ENCODE results near the gene NYNRIN. TPM values are rescaled to one million over a fixed set of nuclear protein-coding genes. Genes with fewer than 3 reads are reported as not detected.

Gene NYNRIN
- polyA plus RNA-seq, 4 donors: 45.3 to 48.0 (median 47.7) TPM

DNA sequence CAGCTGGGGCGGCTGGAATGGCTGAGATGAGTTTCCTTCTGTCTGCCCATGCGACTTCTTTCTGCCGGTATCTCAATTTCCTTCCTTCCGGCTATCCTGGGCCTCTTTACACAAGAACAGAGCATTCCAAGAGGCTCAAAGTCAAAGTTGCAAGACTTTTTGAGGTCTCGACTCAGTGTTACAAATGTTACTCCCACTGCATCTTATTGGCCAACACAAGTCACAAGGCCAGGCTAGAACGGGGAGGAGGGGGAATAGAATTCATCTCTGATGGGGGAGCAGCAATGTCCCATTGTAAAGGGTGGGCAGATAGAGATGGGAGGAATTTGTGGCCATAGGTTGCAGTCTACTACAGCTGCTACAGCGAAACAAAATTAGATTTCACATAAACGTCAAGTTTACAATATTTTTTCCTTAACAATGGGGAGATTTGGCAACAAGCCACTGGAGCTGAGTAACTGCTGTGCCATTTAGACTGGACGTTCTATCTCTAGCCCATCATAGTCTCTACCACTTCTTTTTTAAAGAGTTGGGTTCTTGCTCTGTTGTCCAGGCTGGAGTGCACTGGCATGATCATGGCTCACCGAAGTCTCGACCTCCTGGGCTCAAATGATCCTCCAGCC, 9.5 kb upstream of the NYNRIN start:
- DNase-seq (ENCODE audit: low read depth in 4 of 4, low spot score in 3 of 4): no peak

DNA sequence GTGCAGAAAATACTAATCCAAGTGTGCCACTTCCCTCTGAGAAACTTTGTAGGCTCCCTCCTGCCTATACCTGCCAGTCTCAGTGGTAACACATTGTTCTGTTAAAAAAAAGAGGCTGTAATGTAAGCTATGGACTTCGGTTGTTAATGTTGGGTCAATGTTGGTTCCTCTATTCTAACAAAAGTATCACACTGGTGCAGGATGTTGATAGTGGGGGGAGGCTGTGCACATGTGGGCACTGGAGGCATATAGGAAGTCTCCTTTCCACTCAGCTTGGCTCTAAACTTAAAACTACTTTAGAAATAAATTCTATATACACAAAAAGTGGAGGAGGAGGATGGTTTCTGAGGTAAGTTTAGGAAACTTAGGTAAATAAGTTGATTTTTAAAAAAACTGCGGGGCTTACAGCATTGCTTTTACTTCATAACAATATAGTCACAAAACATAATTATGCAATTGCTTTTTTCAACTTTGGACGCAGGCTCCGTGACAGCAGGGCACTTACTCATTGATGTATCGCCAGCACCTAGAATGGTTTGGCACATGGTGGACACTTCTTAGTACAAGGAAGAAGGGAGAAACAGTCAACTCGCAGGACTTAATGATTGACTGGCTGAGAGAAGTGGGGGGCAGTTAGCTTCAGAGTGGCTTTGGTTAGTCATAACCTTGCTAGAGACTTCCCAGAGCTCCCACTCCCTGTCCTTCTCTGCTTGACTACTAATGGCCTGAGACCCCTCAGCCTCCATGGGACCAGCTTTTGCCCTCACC, 7.9 kb upstream of the NYNRIN start:
- no peak for DNase-seq (ENCODE audit: low read depth in 4 of 4, low spot score in 3 of 4)

DNA sequence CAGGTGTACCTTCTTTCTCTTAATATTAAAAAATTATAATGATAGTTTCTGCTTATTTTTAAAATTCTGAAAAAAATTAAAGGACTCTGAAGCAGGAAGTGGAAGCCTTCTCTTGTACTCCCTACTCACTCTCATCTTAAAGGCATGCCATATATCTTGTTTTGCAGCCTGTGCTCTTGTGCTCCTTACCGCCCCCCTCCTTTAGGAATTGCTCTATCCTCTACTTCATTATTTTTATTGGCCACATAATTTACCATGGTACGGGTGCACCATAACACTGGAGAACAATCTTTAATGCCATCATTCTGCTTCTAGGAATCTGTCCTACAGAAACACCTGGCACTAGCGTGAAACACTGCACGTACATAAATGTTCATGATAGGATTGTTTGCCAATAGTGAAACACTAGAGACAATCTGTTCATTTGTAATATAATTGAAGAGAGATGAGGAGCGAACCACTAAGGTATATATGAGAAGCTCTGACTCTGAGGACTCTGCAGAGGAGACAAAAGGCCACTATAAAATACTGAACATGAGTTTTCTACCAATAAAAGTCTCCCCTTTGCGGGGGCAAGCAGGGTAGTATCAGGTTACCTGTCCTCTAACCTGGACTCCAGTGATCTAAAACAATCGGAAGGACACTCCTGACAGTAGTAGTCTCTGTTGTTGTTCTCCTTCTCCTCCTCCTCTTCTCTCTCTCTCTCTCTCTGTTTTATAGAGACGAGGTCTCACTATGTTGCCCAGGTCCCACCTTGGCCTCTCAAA, 6.3 kb upstream of the NYNRIN start:
- DNase-seq (ENCODE audit: low read depth in 4 of 4, low spot score in 3 of 4): no peak

DNA sequence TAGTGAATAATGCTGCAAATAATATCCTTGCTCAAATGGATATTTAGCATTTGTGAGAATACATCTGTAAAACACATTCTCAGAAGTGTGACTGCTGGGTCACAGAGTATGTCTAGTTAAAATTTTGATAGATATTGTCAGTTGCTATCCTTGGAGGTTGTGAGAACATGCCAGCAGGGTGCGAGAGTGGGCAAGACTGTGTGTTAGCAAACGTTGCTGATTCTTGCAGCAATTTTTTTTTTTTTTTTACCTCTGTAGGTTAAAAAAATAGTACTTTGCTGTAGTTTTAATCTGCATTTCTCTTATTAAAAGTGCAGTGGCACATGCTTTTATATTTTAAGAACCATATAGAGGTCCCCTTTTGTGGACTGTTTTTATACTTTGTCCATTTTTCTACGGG, 4.5 kb upstream of the NYNRIN start:
- no peak for DNase-seq (ENCODE audit: low read depth in 4 of 4, low spot score in 3 of 4)

DNA sequence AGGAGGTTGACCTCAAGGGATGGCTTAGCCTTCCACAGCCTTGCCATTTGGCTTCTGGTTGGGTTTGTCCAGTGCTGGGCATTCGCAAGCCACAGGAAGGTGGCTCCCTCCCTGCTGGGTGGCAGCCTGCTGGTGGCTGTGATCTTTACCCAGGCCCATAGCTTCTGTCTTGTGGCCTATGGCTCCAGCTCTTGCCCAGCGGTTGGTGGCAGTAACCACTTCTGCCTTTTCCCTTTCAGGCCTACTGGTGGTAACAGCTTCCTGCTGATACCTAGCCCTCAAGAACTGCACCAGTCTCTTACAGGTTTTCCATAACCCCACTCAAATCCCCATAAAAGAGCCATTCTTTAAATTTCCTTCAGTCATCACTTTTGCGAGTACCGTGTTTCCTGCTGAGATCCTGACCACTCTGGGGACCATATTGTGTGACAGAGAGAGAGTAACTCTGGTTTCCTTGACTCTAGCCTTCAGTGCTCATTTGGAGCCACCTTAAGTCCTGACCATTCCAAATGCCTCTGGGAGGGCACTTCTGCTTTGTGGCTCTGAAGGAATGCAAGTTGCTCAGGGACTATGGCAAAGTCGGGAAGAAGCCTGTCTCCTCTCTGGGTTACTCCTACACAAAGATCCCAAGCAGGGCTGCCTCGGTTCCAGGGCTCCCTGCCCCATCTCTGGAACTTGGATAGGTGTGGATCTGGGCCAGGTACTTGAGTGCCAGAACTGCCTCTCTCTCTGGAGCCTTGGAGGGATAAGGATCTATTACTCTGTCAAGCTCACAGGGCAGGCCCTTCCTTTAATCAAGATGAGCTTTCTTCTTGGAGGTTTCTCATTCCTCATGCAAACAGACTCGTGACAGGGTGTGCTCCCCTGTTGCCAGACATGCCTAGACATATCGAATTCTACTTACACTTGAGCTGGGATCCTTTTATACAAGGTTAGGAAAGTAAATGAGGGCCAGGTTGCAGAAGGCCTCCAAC, 2.9 kb upstream of the NYNRIN start:
- DNase-seq (ENCODE audit: low read depth in 4 of 4, low spot score in 3 of 4): no peak

DNA sequence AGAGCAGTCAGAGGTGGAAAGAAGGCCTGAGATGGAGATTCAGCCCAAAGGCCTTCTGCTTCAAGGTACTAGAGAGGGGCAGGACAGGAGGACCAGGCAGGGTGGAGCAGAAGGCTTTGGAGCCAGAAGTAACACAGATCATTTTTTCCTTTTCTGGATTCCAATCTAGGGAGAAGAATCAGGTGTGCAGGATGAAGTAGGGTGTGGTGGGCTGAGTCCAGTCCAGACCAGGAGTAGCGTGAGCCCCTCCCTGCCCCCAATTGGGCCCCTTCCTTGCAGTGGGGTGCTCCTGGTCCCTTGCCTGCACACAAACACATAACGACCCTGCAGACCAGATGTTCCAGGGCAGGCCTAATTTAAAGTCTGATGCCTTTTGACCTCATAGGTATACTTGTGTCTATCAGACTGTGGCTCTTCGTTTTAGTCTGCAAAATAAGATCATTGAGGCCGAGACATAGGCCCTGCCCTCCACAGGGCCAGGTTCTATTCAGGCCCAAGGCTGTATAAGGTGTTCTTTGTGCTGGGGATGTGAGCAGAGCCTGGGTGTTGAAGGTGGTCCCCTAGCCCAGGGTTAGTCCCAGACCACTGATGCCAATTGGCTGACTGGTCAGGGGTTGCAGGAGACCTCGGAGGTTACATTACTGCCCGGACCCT, 1.0 kb upstream of the NYNRIN start:
- DNase-seq (ENCODE audit: low read depth in 4 of 4, low spot score in 3 of 4): no peak

DNA sequence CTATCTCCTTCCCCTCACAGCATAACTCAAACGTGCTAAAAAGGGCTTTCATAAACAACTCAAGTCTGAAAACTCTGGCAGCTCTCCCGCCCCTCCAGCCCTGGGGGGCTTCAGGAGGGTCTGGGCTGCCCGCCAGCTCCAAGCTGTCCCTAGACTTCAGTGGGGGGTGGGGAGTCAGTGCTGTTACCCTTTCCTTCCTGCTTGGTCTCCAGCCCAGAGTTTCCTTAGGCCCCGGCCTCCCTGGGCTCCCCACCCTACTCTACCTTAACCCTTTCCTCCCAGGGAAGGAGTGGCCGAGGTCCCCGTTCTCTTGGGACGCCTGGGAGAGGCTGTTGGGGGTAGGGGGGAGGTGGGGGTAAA, 530 bp upstream of the NYNRIN start:
- peak; percentile 68 to 78 (median 75) for DNase-seq (ENCODE audit: low read depth in 4 of 4, low spot score in 3 of 4)

DNA sequence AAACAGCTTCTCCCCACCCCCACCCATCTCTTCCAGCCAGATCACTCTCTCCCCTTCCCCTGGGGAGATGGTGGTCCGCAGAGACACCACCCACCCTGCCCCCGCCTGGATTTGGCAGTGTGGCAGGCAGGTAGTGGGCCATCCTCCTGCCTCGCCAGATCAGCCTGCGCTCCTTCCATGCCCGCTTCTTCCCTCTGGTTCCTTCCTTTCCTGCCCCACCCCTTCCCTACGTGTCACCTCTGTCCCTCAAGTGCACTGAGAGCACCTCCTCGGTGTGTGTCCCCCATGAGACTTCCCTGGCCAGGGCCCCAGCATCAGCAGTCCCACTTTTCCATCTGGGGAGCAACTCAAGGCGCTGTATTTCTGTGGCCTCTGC, 632 bp downstream of the NYNRIN start:
- no peak for DNase-seq (ENCODE audit: low read depth in 4 of 4, low spot score in 3 of 4)

DNA sequence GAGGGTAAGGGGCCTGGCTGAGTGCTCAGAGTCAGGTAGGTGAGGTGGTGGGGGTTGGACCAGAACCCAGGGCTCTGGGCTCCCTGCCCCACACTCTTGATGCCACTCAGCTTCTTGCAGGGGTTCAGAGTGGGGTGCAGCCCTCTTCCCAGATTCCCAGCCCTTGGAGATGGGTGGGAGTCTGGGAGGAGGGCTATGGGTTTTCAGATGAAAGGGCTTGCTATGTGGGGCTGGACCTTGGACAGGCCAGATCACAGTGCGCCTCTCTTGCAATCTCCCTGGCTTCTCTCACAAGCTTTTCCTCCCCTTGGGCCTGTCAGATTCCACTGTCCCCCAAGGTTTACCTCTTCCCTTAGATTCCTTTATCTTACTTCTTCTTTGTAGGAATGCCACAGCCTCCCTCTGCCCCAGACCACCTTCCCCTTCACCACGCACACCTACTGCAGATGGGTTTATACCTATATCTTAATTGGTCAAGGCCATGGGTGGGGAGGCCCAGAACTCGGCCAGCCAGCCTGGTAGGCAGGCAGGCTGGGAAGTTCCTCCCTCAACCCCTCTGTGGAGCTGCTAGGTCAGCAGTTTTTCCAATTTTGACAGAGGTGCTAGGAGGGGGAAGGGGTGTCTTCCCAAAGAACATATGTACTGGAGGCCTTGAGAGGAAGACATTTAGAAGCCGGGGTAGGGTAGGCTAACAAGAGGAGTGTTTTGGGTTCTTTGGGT, 1.4 kb downstream of the NYNRIN start:
- DNase-seq (ENCODE audit: low read depth in 4 of 4, low spot score in 3 of 4): no peak

DNA sequence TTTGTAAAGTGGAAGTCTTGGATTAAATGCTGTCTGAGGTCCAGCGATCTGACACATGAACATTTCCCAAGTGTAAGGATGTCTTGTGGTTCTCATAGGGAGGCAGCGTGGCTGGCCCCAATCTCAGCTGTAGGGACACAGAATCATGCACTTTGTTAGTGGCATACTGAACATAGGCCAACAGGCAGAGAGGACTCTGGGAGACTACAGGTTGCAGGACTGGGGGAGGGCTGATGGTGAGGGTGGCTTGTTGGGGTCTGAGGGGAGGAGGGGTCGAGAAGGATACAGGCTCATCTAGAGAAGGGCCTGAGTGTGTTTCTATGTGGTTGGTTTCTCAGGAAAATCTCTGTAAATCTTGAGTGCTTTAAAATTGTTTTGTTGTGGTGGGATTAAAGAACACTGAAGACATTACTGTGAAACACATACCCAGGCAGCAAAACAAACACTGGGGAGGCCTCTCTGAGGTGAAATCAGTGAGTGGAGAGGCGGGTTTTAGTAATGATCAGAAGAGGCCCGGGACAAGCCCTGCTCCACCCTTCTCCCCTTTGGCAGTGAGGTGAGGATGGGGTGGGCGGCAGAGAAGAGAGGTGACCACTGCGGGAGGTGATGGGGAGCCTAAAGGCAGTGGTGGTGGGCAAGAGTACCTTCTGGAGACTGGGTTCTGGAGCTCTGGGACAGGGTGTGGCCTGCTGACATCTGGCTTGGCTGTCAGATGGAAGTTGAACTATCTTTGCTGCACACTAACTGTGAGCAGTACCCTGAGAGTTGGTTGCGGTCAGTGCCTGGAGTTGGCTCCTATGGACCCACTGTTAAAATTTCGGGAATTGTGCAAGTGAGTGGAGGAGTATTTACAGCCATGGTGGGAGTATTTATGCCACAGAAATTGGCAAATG, 3.3 kb downstream of the NYNRIN start:
- DNase-seq (ENCODE audit: low read depth in 4 of 4, low spot score in 3 of 4): no peak

DNA sequence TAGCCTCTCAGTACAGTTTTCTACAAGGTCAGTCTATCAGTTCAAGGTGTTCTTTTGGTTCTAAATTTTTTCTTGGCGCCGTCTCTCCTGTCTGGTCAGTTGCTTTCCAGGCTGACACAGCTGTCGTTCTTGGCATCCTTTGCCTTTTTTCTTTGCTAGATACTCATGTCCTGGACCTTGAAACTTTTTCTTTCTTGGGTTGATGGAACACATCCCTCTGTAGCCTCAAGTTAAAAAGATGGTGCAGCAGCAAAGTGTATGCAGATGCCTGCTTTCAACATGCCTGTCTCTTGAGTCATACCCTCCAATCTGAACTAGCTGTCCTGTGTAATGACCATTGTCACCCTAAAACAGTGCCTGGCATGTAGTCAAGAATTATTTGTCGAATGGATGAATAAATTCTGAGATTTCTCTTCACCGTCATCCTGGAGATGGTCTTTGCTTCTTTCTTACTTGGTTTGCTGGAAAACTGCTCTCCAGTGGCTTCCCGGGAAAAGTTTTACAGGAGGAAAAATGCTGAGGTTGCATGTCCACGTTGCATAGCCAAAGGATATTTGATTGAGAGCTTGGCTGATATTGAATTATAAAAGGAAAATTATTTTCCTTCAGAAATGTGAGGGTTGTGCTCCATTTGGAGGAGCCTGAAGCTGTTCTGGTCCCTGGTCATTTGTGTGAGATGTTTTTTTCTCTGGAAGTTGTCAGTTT, 4.6 kb downstream of the NYNRIN start:
- DNase-seq (ENCODE audit: low read depth in 4 of 4, low spot score in 3 of 4): no peak

DNA sequence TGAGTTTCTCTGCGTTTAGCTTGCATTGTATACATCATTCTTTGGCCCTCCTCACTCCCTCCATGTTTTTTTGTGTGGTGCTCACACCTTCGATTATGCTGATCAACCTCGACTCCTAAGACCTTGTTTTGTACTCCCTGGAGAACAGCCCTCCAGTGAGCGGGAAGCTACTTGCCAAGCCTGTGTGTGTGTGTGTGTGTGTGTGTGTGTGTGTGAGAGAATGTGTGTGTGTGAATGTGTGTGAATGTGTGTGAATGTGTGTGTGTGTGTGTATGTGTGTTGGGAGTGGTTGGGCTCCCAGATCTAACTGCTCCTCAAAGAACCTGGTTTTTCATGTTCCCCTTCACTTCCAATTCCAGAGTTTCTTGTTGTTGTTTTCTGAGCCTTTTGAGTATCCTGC, 6.0 kb downstream of the NYNRIN start:
- DNase-seq (ENCODE audit: low read depth in 4 of 4, low spot score in 3 of 4): no peak

DNA sequence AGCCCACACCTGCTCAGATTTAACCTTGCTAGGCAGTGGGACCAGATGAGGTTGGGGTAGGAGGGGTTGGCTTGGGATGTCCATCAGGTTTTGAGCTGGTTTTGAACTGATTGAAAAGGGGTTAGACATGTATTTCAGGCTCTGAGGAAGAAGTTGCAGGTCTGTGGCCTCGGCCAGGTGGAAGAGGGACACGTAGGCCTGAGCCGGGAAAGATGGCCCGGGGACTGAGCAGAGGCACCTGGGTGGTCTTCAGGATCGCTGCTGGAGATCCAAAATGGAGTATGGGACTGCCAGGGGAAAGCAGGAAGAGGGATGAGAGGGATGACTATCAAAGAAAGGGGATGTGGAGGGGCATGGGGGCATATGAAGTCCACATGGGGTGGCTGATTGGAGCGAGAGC, 7.6 kb downstream of the NYNRIN start:
- no peak for DNase-seq (ENCODE audit: low read depth in 4 of 4, low spot score in 3 of 4)

DNA sequence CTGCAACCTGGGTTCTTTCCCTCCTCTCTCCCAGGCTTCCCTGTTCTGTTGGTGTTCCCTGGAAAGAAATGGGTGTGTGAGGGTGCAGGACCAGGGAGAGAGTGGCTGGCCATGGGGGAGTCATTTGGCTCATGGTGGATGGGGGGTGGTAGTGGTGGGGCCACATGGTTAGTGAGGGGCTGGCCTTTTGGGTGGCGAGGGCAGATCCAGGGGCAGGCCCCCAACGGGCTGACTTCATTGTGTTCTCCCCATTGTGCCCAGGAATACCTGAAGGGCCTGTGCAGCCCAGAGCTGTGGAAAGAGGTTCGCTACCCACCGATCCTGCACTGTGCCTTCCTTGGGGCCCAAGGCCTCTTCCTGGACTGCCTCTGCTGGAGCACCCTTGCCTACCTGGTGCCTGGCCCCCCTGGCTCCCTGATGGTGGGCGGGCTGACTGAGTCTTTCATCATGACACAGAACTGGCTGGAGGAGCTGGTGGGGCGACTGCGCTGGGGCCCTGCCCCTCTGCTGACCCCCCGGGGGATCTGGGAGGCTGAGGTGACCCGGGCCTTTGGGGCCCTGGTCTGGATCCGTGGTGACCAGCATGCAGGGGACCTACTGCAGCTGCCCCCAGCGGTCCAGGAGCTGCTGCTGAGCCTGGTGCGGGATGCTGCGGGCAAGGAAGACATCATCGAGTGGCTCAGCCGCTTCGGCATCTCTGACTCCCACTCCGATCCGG, 9.0 kb downstream of the NYNRIN start:
- DNase-seq (ENCODE audit: low read depth in 4 of 4, low spot score in 3 of 4): no peak

DNA sequence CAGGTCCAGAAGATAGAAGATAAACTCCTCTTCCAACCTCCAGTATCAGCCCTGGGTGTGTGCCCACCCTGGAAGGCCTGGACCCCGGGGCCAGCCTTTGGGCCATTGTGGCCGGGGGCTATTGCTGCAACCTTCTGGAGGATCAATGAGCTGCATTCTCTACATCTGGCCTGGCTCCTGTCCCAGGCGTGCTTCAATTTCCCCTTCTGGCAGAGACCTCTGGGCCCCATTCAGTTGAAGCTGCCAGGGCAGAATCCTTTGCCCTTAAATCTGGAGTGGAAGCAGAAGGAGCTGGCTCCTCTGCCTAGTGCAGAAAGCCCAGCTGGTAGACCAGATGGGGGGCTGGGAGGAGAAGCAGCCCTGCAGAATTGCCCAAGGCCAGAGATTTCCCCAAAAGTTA, 10.0 kb downstream of the NYNRIN start:
- no peak for DNase-seq (ENCODE audit: low read depth in 4 of 4, low spot score in 3 of 4)

DNA sequence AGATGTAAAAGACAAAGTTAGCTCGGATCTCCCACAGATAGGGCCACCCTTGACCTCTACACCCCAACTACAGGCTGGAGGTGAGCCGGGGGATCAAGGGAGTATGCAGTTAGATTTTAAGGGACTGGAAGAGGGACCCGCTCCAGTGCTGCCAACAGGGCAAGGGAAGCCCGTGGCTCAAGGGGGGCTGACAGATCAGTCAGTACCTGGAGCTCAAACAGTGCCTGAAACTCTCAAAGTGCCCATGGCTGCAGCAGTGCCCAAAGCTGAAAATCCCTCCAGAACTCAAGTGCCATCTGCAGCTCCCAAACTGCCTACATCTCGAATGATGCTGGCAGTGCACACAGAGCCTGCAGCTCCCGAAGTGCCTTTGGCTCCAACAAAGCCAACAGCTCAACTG, 10.4 kb downstream of the NYNRIN start:
- DNase-seq (ENCODE audit: low read depth in 4 of 4, low spot score in 3 of 4): no peak

DNA sequence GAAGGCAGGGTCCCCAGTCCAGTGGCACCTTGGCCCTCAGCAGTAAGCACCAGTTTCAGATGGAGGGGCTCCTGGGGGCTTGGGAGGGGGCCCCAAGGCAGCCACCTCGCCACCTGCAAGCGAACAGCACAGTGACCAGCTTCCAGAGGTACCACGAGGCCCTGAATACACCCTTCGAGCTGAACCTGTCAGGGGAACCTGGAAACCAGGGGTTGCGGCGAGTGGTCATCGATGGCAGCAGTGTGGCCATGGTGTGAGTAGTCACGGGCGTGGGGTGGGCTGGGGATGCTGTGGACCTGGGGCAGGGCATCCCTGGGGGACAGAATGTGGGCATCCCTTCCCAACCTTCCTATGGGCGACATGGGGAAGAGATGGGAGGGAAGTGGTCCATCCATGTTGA, 11.2 kb downstream of the NYNRIN start:
- DNase-seq (ENCODE audit: low read depth in 4 of 4, low spot score in 3 of 4): no peak
